Neural cell (in vitro differentiated cells): ENCODE data around the gene IFI27.
A peak's percentile ranks its signal among the peaks of the same experiment; 100 is the strongest.

ENCODE experiments used
- EP300 ChIP-seq: fragments of 450-650 bp; conservative IDR thresholded peaks from 2 replicates; pipeline ENCODE4 v1.6.1; 2014; ENCODE audit warnings: antibody characterized with exemption, mild to moderate bottlenecking, moderate library complexity; ENCODE audit not compliant: poor library complexity, severe bottlenecking
- EZH2 ChIP-seq: fragments of 200-600, 300-800 bp; shearing (Covaris generic), sonication (generic); IDR thresholded peaks from 2 replicates; pipeline ENCODE4 v1.6.1; 2014; ENCODE audit warnings: antibody characterized with exemption, low read length, borderline replicate concordance, mild to moderate bottlenecking; ENCODE audit not compliant: insufficient read depth, poor library complexity, severe bottlenecking
- POLR2AphosphoS5 ChIP-seq: IDR thresholded peaks from 2 replicates; pipeline ENCODE4 v1.6.1; 2012
- SMC3 ChIP-seq: fragments of 450-650 bp; conservative IDR thresholded peaks from 2 replicates; pipeline ENCODE4 v1.6.1; 2014; ENCODE audit warnings: antibody characterized with exemption, mild to moderate bottlenecking, moderate library complexity; ENCODE audit not compliant: poor library complexity
- TAF1 ChIP-seq: IDR thresholded peaks from 2 replicates; pipeline ENCODE4 v1.6.1; 2012; ENCODE audit warnings: low read depth
- TF ChIP-seq, protein P1 (sequence below): fragments of 450-650 bp; IDR thresholded peaks from 2 replicates; pipeline ENCODE4 v1.5.1; 2014; ENCODE audit warnings: antibody characterized with exemption, mild to moderate bottlenecking, moderate library complexity; ENCODE audit not compliant: poor library complexity, severe bottlenecking
- TF ChIP-seq, protein P2 (sequence below): IDR thresholded peaks from 2 replicates; pipeline ENCODE4 v1.6.1; 2012; ENCODE audit warnings: borderline replicate concordance

GRCh38 chr14:94129111-94129757 is 18.7 kb downstream of the IFI27 start, which contains the start of gene IFI27L2:
- TF ChIP-seq, protein P1, sequence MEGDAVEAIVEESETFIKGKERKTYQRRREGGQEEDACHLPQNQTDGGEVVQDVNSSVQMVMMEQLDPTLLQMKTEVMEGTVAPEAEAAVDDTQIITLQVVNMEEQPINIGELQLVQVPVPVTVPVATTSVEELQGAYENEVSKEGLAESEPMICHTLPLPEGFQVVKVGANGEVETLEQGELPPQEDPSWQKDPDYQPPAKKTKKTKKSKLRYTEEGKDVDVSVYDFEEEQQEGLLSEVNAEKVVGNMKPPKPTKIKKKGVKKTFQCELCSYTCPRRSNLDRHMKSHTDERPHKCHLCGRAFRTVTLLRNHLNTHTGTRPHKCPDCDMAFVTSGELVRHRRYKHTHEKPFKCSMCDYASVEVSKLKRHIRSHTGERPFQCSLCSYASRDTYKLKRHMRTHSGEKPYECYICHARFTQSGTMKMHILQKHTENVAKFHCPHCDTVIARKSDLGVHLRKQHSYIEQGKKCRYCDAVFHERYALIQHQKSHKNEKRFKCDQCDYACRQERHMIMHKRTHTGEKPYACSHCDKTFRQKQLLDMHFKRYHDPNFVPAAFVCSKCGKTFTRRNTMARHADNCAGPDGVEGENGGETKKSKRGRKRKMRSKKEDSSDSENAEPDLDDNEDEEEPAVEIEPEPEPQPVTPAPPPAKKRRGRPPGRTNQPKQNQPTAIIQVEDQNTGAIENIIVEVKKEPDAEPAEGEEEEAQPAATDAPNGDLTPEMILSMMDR = peak; percentile 41
- no peak for TF ChIP-seq EP300
- TF ChIP-seq SMC3 = no peak
- TF ChIP-seq EZH2 = no peak
- TF ChIP-seq TAF1 = no peak
- no peak for TF ChIP-seq POLR2AphosphoS5
- TF ChIP-seq, protein P2, sequence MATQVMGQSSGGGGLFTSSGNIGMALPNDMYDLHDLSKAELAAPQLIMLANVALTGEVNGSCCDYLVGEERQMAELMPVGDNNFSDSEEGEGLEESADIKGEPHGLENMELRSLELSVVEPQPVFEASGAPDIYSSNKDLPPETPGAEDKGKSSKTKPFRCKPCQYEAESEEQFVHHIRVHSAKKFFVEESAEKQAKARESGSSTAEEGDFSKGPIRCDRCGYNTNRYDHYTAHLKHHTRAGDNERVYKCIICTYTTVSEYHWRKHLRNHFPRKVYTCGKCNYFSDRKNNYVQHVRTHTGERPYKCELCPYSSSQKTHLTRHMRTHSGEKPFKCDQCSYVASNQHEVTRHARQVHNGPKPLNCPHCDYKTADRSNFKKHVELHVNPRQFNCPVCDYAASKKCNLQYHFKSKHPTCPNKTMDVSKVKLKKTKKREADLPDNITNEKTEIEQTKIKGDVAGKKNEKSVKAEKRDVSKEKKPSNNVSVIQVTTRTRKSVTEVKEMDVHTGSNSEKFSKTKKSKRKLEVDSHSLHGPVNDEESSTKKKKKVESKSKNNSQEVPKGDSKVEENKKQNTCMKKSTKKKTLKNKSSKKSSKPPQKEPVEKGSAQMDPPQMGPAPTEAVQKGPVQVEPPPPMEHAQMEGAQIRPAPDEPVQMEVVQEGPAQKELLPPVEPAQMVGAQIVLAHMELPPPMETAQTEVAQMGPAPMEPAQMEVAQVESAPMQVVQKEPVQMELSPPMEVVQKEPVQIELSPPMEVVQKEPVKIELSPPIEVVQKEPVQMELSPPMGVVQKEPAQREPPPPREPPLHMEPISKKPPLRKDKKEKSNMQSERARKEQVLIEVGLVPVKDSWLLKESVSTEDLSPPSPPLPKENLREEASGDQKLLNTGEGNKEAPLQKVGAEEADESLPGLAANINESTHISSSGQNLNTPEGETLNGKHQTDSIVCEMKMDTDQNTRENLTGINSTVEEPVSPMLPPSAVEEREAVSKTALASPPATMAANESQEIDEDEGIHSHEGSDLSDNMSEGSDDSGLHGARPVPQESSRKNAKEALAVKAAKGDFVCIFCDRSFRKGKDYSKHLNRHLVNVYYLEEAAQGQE = no peak
